Trophoblast cell (in vitro differentiated cells and primary cell): Measurements from ENCODE around the gene CDC20.

Experiments used
- DNase-seq, 2 donors: peaks; one replicate each; pipeline ENCODE4 v3.0.0-alpha.2; 2016
- H2AFZ ChIP-seq: 2 replicates; pipeline ENCODE4 v1.6.1; 2013; ENCODE audit warnings: low read length, moderate library complexity, mild to moderate bottlenecking; ENCODE audit not compliant: insufficient read depth, poor library complexity
- H2AK5ac ChIP-seq: 2 replicates; pipeline ENCODE4 v1.6.1; 2013; ENCODE audit warnings: mild to moderate bottlenecking, low read length
- H2BK120ac ChIP-seq: 2 replicates; pipeline ENCODE4 v1.6.1; 2013; ENCODE audit warnings: low read length, mild to moderate bottlenecking, moderate library complexity; ENCODE audit not compliant: insufficient read depth, poor library complexity
- H2BK12ac ChIP-seq: 2 replicates; pipeline ENCODE4 v1.6.1; 2013; ENCODE audit warnings: mild to moderate bottlenecking, low read length, moderate library complexity
- H2BK5ac ChIP-seq: 2 replicates; pipeline ENCODE4 v1.6.1; 2013; ENCODE audit warnings: low read length, low read depth, moderate library complexity, mild to moderate bottlenecking; ENCODE audit not compliant: poor library complexity
- H3K14ac ChIP-seq: 2 replicates; pipeline ENCODE4 v1.6.1; 2013; ENCODE audit warnings: mild to moderate bottlenecking, low read length
- H3K18ac ChIP-seq: 2 replicates; pipeline ENCODE4 v1.6.1; 2013; ENCODE audit warnings: mild to moderate bottlenecking, low read length
- H3K23ac ChIP-seq: 2 replicates; pipeline ENCODE4 v1.6.1; 2013; ENCODE audit warnings: low read length
- H3K27ac ChIP-seq: 2 replicates; pipeline ENCODE4 v1.5.1; 2013; ENCODE audit warnings: low read depth, mild to moderate bottlenecking, inconsistent platforms, low read length, moderate library complexity
- H3K27me3 ChIP-seq: 2 replicates; pipeline ENCODE4 v1.6.1; 2013; ENCODE audit warnings: inconsistent platforms, mild to moderate bottlenecking, low read length, moderate library complexity; ENCODE audit not compliant: insufficient read depth
- H3K36me3 ChIP-seq, 2 experiments: 1 replicate in 1 of 2; 2 replicates in 1 of 2; pipeline ENCODE4 v1.6.1; 2013; ENCODE audit warnings: low read length in 2 of 2, mild to moderate bottlenecking in 2 of 2, moderate library complexity in 1 of 2; ENCODE audit not compliant: insufficient read depth in 2 of 2, control insufficient read depth in 1 of 2
- H3K4ac ChIP-seq: 2 replicates; pipeline ENCODE4 v1.6.1; 2013; ENCODE audit warnings: low read depth, mild to moderate bottlenecking, low read length, moderate library complexity
- H3K4me1 ChIP-seq, 2 experiments: 1 replicate in 1 of 2; 2 replicates in 1 of 2; pipeline ENCODE4 v1.6.1; 2013; ENCODE audit warnings: low read length in 2 of 2, mild to moderate bottlenecking in 2 of 2, moderate library complexity in 1 of 2; ENCODE audit not compliant: insufficient read depth in 2 of 2, control insufficient read depth in 1 of 2
- H3K4me2 ChIP-seq: 2 replicates; pipeline ENCODE4 v1.6.1; 2013; ENCODE audit warnings: inconsistent platforms, mild to moderate bottlenecking, low read length, moderate library complexity
- H3K4me3 ChIP-seq: 2 replicates; pipeline ENCODE4 v1.5.1; 2013; ENCODE audit warnings: mild to moderate bottlenecking, low read depth, low read length, inconsistent platforms
- H3K79me1 ChIP-seq: one replicate; pipeline ENCODE4 v1.6.1; 2013; ENCODE audit warnings: low read length
- H3K79me2 ChIP-seq: 2 replicates; pipeline ENCODE4 v1.6.1; 2013; ENCODE audit warnings: low read length, mild to moderate bottlenecking; ENCODE audit not compliant: control insufficient read depth, insufficient read depth, poor library complexity
- H3K9ac ChIP-seq: 2 replicates; pipeline ENCODE4 v1.6.1; 2013; ENCODE audit warnings: mild to moderate bottlenecking, low read length
- H3K9me3 ChIP-seq: 2 replicates; pipeline ENCODE4 v1.6.1; 2013; ENCODE audit warnings: low read depth, mild to moderate bottlenecking, control low read depth, inconsistent platforms, low read length; ENCODE audit not compliant: insufficient read depth
- H4K12ac ChIP-seq: 2 replicates; pipeline ENCODE4 v1.6.1; 2013; ENCODE audit warnings: low read depth, mild to moderate bottlenecking, low read length, moderate library complexity
- H4K8ac ChIP-seq: 2 replicates; pipeline ENCODE4 v1.6.1; 2013; ENCODE audit warnings: low read depth, mild to moderate bottlenecking, low read length, moderate library complexity
- H4K91ac ChIP-seq: one replicate; pipeline ENCODE4 v1.6.1; 2013; ENCODE audit warnings: low read depth, mild to moderate bottlenecking, low read length, moderate library complexity
- WGBS: extraction: QIAGEN DNeasy Blood & Tissue Kit; methylation state at CpG from one replicate; pipeline ENCODE4 v1.1.7; 2013; ENCODE audit warnings: missing lambda C conversion rate; ENCODE audit not compliant: insufficient read length, insufficient coverage; ENCODE audit errors: extremely low coverage; 5-methylcytosine and 5-hydroxymethylcytosine counted together

Gene CDC20

DNA sequence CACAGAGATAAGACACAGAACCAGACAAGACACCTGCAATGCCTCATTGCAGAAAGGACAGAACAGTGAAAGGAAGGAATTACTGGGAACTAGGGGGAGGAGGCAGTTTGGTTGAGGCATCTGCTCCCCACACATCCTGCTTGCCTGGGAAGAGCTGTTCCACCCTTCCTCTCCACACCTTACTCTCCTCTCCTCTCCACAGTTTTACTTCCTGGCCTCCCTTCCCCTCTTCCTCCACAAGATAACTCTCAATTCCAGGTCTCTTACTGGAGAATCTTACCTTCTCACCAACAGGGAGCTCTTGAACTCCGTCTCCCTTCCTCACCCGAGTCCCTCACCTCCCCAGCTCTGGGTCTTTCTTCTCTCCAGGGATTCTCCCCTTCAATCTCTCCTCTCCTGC, 6.9 kb downstream of the CDC20 start:
- Histone ChIP-seq H3K79me1 (peaks cover 20% of the 10 kb centered on the region), H2BK120ac (no peak overlapping the region), H2BK12ac (no peak overlapping the region), H3K14ac (peak overlapping the region; percentile 5), H2BK5ac (no peak overlapping the region), H3K9me3 (peaks cover 1% of the 10 kb centered on the region), H3K27ac (peak overlapping the region; percentile 96), H3K79me2 (peaks cover 15% of the 10 kb centered on the region), H4K12ac (no peak overlapping the region), H3K4me2 (peak overlapping the region; percentile 91), H4K8ac (no peak overlapping the region), H3K27me3 (no peaks in the 10 kb centered on the region), H3K4me3 (no peak overlapping the region), H2AFZ (no peak overlapping the region), H4K91ac (no peak overlapping the region), H3K9ac (peak overlapping the region; percentile 55), H3K4ac (peak overlapping the region; percentile 16), H3K4me1 (peaks cover 25 to 31% of the 10 kb centered on the region in 2 experiments), H3K23ac (peak overlapping the region; percentile 58), H3K18ac (peak overlapping the region; percentile 8), H3K36me3 (peaks cover 26 to 44% of the 10 kb centered on the region in 2 experiments), H2AK5ac (no peak overlapping the region)
- no peak for DNase-seq
- WGBS: no CpG with 5 or more reads among the region's 2 CpGs

DNA sequence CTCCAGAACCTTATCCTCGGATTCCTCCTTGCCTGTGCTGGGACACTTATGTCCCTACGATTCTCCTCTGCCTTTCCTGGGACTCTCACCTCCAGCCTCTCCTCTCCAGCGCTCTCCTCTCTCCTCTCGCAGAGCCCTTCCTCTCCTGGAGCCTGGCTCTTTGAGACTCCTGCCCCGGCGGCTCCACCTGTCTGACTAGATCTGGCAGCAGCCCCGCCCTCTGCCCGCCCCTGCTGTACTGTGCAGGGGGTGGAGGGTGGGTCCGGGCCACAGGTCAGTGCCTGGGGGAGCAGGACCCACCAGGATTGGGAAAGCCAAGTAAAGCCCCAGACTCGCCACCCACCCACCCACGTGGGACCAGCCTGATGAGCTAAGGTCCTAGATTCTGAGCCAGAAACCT, 7.4 kb downstream of the CDC20 start:
- WGBS: no CpG with 5 or more reads among the region's 11 CpGs
- peak; percentile 65 for DNase-seq
- Histone ChIP-seq H3K79me1 (peaks cover 20% of the 10 kb centered on the region), H2BK12ac (no peak overlapping the region), H3K9ac (peak overlapping the region; percentile 55), H3K4me2 (peak overlapping the region; percentile 91), H3K4ac (peak overlapping the region; percentile 50), H3K27ac (peak overlapping the region; percentile 96), H3K18ac (peak overlapping the region; percentile 95), H3K9me3 (no peaks in the 10 kb centered on the region), H4K91ac (peak overlapping the region; percentile 96), H3K14ac (peak overlapping the region; percentile 5), H2AFZ (no peak overlapping the region), H4K12ac (no peak overlapping the region), H3K23ac (no peak overlapping the region), H2BK120ac (no peak overlapping the region), H2BK5ac (no peak overlapping the region), H3K4me1 (peaks cover 25 to 26% of the 10 kb centered on the region in 2 experiments), H3K27me3 (no peaks in the 10 kb centered on the region), H4K8ac (peak overlapping the region; percentile 78), H2AK5ac (no peak overlapping the region), H3K79me2 (peaks cover 15% of the 10 kb centered on the region), H3K4me3 (no peak overlapping the region), H3K36me3 (peaks cover 21 to 39% of the 10 kb centered on the region in 2 experiments)

DNA sequence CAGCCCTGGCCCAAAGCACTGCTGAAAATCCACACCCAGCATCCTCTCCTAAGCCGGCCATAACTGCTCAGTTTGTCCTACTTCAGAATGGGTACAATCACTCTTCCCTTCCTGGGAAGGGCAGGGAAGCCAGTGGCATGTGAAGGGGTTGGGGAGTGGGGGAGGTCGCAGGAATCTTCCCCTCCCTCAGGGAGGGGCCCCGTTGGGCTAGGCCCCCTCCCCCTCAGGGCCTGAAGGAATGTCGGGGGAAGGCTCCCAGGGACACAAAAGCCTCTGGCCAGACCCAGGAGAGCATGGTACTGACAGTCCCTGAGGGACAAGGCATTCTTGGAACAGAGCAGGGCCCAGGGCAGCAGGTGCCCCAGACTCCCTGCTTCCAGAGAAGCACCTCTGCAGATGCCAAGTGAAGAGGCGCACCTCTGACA, 7.8 kb downstream of the CDC20 start:
- no CpG with 5 or more reads among the region's 5 CpGs for WGBS
- peak overlapping the region; percentile 96 for H3K27ac ChIP-seq
- H3K18ac ChIP-seq: peak overlapping the region; percentile 95
- H2BK12ac ChIP-seq: no peak overlapping the region
- H3K4me3 ChIP-seq: peak overlapping the region; percentile 82
- peaks cover 20% of the 10 kb centered on the region for H3K79me1 ChIP-seq
- H4K12ac ChIP-seq: peak overlapping the region; percentile 24
- H3K4ac ChIP-seq: peak overlapping the region; percentile 50
- peaks cover 25% of the 10 kb centered on the region in 2 experiments for H3K4me1 ChIP-seq
- peak overlapping the region; percentile 96 for H4K91ac ChIP-seq
- H3K27me3 ChIP-seq: no peaks in the 10 kb centered on the region
- H3K36me3 ChIP-seq: peaks cover 21 to 35% of the 10 kb centered on the region in 2 experiments
- H2BK120ac ChIP-seq: peak overlapping the region; percentile 21
- H2AFZ ChIP-seq: no peak overlapping the region
- peak overlapping the region; percentile 91 for H3K4me2 ChIP-seq
- peak overlapping the region; percentile 88 for H3K14ac ChIP-seq
- H2BK5ac ChIP-seq: peak overlapping the region; percentile 80
- H3K9me3 ChIP-seq: no peaks in the 10 kb centered on the region
- peaks cover 15% of the 10 kb centered on the region for H3K79me2 ChIP-seq
- peak overlapping the region; percentile 75 for H3K9ac ChIP-seq
- H3K23ac ChIP-seq: no peak overlapping the region
- no peak for DNase-seq
- H2AK5ac ChIP-seq: peak overlapping the region; percentile 95
- peak overlapping the region; percentile 78 for H4K8ac ChIP-seq

DNA sequence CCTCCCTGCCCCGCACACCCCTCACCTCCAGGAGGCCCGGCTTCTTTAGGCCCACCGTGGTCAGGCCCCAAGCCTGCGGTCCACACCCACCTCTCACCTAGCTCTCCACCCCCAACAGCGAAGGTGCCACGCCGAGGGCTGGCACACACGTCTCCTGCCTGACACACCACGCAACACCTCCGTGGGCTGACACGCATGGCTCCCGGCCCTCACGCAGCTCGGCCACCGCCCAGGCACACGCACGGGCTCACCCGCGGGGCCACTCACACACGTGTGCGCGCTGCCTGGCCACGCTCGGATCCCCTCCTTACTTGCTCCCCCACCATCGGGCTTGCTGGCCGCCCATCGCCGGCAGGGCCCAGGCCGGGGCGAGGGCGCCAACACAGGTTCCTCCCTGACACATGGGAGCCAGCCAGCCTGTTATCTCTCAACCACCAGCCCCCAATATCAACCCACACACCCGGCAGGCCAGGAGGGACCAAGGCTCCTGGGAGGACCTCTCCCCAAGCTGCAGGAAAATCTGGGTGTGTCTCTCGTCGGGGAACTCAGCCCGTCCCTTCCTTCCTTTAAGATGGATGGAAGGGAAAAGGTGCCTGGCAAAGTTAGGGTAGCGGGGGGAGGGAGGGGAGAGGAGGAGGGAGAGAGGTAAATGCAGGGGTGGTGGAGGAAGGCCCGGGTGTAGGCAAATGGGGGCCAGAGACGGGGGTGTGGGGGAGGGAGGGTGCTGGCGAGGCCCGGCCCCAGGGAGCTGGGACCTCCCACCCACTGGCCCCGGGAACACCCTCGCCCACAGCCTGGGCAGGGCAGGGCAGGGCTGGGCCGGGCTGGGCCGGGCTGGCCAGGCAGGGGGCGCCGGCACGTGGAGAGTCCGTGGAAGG, 8.5 kb downstream of the CDC20 start:
- Histone ChIP-seq H3K27ac (peak overlapping the region; percentile 96), H3K23ac (no peak overlapping the region), H3K79me1 (peaks cover 20% of the 10 kb centered on the region), H3K9me3 (no peaks in the 10 kb centered on the region), H3K4me1 (peaks cover 25% of the 10 kb centered on the region in 2 experiments), H3K9ac (peak overlapping the region; percentile 75), H3K4ac (peak overlapping the region; percentile 95), H2BK5ac (peak overlapping the region; percentile 97), H2BK120ac (peak overlapping the region; percentile 95), H3K79me2 (peaks cover 15% of the 10 kb centered on the region), H3K18ac (peak overlapping the region; percentile 95), H2BK12ac (peak overlapping the region; percentile 51), H2AK5ac (peak overlapping the region; percentile 95), H3K14ac (peak overlapping the region; percentile 95), H4K8ac (peak overlapping the region; percentile 90), H3K4me2 (peak overlapping the region; percentile 91), H4K91ac (peak overlapping the region; percentile 96), H3K36me3 (peaks cover 19 to 29% of the 10 kb centered on the region in 2 experiments), H2AFZ (peak overlapping the region; percentile 61), H3K4me3 (peak overlapping the region; percentile 82), H4K12ac (peak overlapping the region; percentile 65), H3K27me3 (no peaks in the 10 kb centered on the region)
- WGBS: no CpG with 5 or more reads among the region's 48 CpGs
- DNase-seq: peak; percentile 7 to 16
